ENCODE results near the gene HSPH1.
A peak's percentile ranks its signal among the peaks of the same experiment; 100 is the strongest.

Gene HSPH1

GRCh38 chr13:31175847-31176532 is 14.3 kb upstream of the HSPH1 start:
- DNase-seq: no peak

GRCh38 chr13:31174018-31174417 is 12.3 kb upstream of the HSPH1 start:
- DNase-seq: no peak

- no peak for DNase-seq
Measured at GRCh38 chr13:31172535-31172934, 10.8 kb upstream of the HSPH1 start.

- no peak for DNase-seq
Measured at GRCh38 chr13:31172001-31172400, 10.3 kb upstream of the HSPH1 start.

GRCh38 chr13:31168736-31169135 is 7.0 kb upstream of the HSPH1 start:
- no peak for DNase-seq

GRCh38 chr13:31168166-31168565 is 6.5 kb upstream of the HSPH1 start:
- no peak for DNase-seq

GRCh38 chr13:31167490-31167889 is 5.8 kb upstream of the HSPH1 start:
- DNase-seq: peak in 1 of 5 experiments; percentile 48

- DNase-seq: no peak
Measured at GRCh38 chr13:31166591-31166990, 4.9 kb upstream of the HSPH1 start.

GRCh38 chr13:31162151-31163008 is 676 bp upstream of the HSPH1 start:
- DNase-seq: peak; percentile 84 to 100 (median 94)

GRCh38 chr13:31160857-31161556 is 697 bp downstream of the HSPH1 start:
- peak in 4 of 5 experiments; percentile 32 to 88 (median 44) for DNase-seq

GRCh38 chr13:31159306-31159705 is 2.4 kb downstream of the HSPH1 start:
- DNase-seq: peak in 1 of 5 experiments; percentile 65

- DNase-seq: no peak
Measured at GRCh38 chr13:31154939-31155338, 6.8 kb downstream of the HSPH1 start.

- DNase-seq: no peak
Measured at GRCh38 chr13:31151837-31152236, 9.9 kb downstream of the HSPH1 start.

GRCh38 chr13:31150315-31150985 is 11.3 kb downstream of the HSPH1 start:
- DNase-seq: no peak

- DNase-seq: no peak
Measured at GRCh38 chr13:31149604-31150003, 12.1 kb downstream of the HSPH1 start.

GRCh38 chr13:31145417-31145816 is 16.3 kb downstream of the HSPH1 start:
- no peak for DNase-seq

GRCh38 chr13:31138515-31138914 is 23.2 kb downstream of the HSPH1 start:
- no peak for DNase-seq

GRCh38 chr13:31136724-31137123 is 25.0 kb downstream of the HSPH1 start:
- peak in 1 of 5 experiments; percentile 35 for DNase-seq

GRCh38 chr13:31134039-31134711 is 27.5 kb downstream of the HSPH1 start:
- DNase-seq: peak in 1 of 5 experiments; percentile 74

GRCh38 chr13:31133621-31134020 is 28.1 kb downstream of the HSPH1 start:
- no peak for DNase-seq

- peak in 1 of 5 experiments; percentile 77 for DNase-seq
Measured at GRCh38 chr13:31131470-31131961, 30.2 kb downstream of the HSPH1 start.

- no peak for DNase-seq
Measured at GRCh38 chr13:31129419-31129818, 32.3 kb downstream of the HSPH1 start.

Data from T-helper 2 cell (primary cell).